CD4-positive, alpha-beta T cell treated with Interleukin-12 subunit alpha and Interleukin-12 subunit beta, for 1 hour (primary cell): ENCODE results near the gene BEST4.
A peak's percentile ranks its signal among the peaks of the same experiment; 100 is the strongest.
"Not testable (repeated sequence)": the region's sequence is repeated elsewhere in the genome, so short reads cannot be mapped to it uniquely, and the experiment has no call there.

Source experiments
- DNase-seq: peaks from one replicate; pipeline ENCODE4 v3.0.0-alpha.2; 2020

The BEST4 gene

GRCh38 chr1:44819196-44819607 lies 31.2 kb upstream of the BEST4 start:
- no peak for DNase-seq

- DNase-seq, result no peak
These were observed 30.0 kb upstream of the BEST4 start for GRCh38 chr1:44817771-44818495.

- DNase-seq, result no peak
These were observed 29.3 kb upstream of the BEST4 start for GRCh38 chr1:44817307-44817706.

GRCh38 chr1:44815926-44816325 lies 28.0 kb upstream of the BEST4 start:
- DNase-seq, result not testable (repeated sequence)

- DNase-seq, result no peak
These were observed 25.0 kb upstream of the BEST4 start for GRCh38 chr1:44812822-44813543.

GRCh38 chr1:44811234-44811633 lies 23.3 kb upstream of the BEST4 start:
- no peak for DNase-seq

GRCh38 chr1:44810762-44811105 lies 22.8 kb upstream of the BEST4 start:
- not testable (repeated sequence) for DNase-seq

GRCh38 chr1:44810101-44810761 lies 22.3 kb upstream of the BEST4 start:
- peak; percentile 59 for DNase-seq

- peak; percentile 92 for DNase-seq
These were observed 21.3 kb upstream of the BEST4 start for GRCh38 chr1:44808938-44809917.

GRCh38 chr1:44808063-44808937 lies 20.3 kb upstream of the BEST4 start, which contains the start of gene BTBD19:
TSS of gene BTBD19 (plus strand) at chr1:44808523. CDS start at chr1:44808821, 298 bp downstream.
- DNase-seq, result peak; percentile 85

- peak; percentile 95 for DNase-seq
These were observed 19.5 kb upstream of the BEST4 start for GRCh38 chr1:44807364-44808062.

GRCh38 chr1:44806704-44807363 lies 18.9 kb upstream of the BEST4 start, which contains the start of gene DYNLT4:
TSS of gene DYNLT4 (minus strand) at chr1:44807351. CDS start at chr1:44806668, 683 bp downstream.
- DNase-seq, result no peak

- peak; percentile 38 for DNase-seq
These were observed 18.2 kb upstream of the BEST4 start for GRCh38 chr1:44806025-44806703.

GRCh38 chr1:44805311-44806024 lies 17.5 kb upstream of the BEST4 start:
- peak; percentile 35 for DNase-seq

GRCh38 chr1:44803312-44804095 lies 15.5 kb upstream of the BEST4 start:
- DNase-seq, result no peak

GRCh38 chr1:44803062-44803311 lies 15.0 kb upstream of the BEST4 start:
- DNase-seq, result no peak

- DNase-seq, result no peak
These were observed 14.5 kb upstream of the BEST4 start for GRCh38 chr1:44802306-44803061.
